ENCODE results near the gene HS3ST2. TPM values are rescaled to one million over a fixed set of nuclear protein-coding genes. Genes with fewer than 3 reads are reported as not detected.

Gene HS3ST2
- total RNA-seq, 3 donors from 2014 or later, result 0.33 to 9.1 (median 7.3) TPM

- H3K27me3 ChIP-seq, result peaks cover 0 to 4% of the 10 kb centered on the region in 2 donors
- H3K4me1 ChIP-seq, result no peaks in the 10 kb centered on the region
- TF ChIP-seq CTCF (IDR thresholded peaks at IDR 0.05), result no peak
- no peak for TF ChIP-seq POLR2AphosphoS5 (IDR thresholded peaks at IDR 0.05)
- TF ChIP-seq POLR2A (IDR thresholded peaks at IDR 0.05), result no peak
- H3K9me3 ChIP-seq, result peaks cover 7 to 14% of the 10 kb centered on the region in 2 donors
- no peak overlapping the region for H3K4me3 ChIP-seq
- no peaks in the 10 kb centered on the region for H3K36me3 ChIP-seq
- intact Hi-C loops (cut with DNase I; ENCODE audit: low total_unique reads), result no loop called here
- no peak for DNase-seq (ENCODE audit: low spot score in 2 of 2)
- no peak overlapping the region for H3K27ac ChIP-seq
Measured at GRCh38 chr16:22797551-22797950, 16.4 kb upstream of the HS3ST2 start.

GRCh38 chr16:22799113-22799512, 14.8 kb upstream of the HS3ST2 start:
- TF ChIP-seq POLR2A (IDR thresholded peaks at IDR 0.05), result no peak
- TF ChIP-seq CTCF (IDR thresholded peaks at IDR 0.05), result no peak
- TF ChIP-seq POLR2AphosphoS5 (IDR thresholded peaks at IDR 0.05), result no peak
- no peak overlapping the region for H3K4me3 ChIP-seq
- H3K4me1 ChIP-seq, result no peaks in the 10 kb centered on the region
- H3K27me3 ChIP-seq, result peaks cover 0 to 4% of the 10 kb centered on the region in 2 donors
- no peak overlapping the region for H3K27ac ChIP-seq
- H3K36me3 ChIP-seq, result no peaks in the 10 kb centered on the region
- H3K9me3 ChIP-seq, result peaks cover 6 to 10% of the 10 kb centered on the region in 2 donors
- DNase-seq (ENCODE audit: low spot score in 2 of 2), result no peak
- intact Hi-C loops (cut with DNase I; ENCODE audit: low total_unique reads), result no loop called here

- TF ChIP-seq POLR2A (IDR thresholded peaks at IDR 0.05) (no peak), CTCF (IDR thresholded peaks at IDR 0.05) (no peak), POLR2AphosphoS5 (IDR thresholded peaks at IDR 0.05) (no peak)
- intact Hi-C loops (cut with DNase I; ENCODE audit: low total_unique reads), result no loop called here
- Histone ChIP-seq H3K4me1 (no peaks in the 10 kb centered on the region), H3K36me3 (no peaks in the 10 kb centered on the region), H3K9me3 (no peaks in the 10 kb centered on the region), H3K27me3 (peaks cover 0 to 4% of the 10 kb centered on the region in 2 donors), H3K4me3 (no peak overlapping the region), H3K27ac (no peak overlapping the region)
- no peak for DNase-seq (ENCODE audit: low spot score in 2 of 2)
Measured at GRCh38 chr16:22804893-22805292, 9.1 kb upstream of the HS3ST2 start.

- no peak overlapping the region for H3K27ac ChIP-seq
- H3K4me3 ChIP-seq, result no peak overlapping the region
- H3K9me3 ChIP-seq, result no peaks in the 10 kb centered on the region
- no peak for TF ChIP-seq CTCF (IDR thresholded peaks at IDR 0.05)
- TF ChIP-seq POLR2A (IDR thresholded peaks at IDR 0.05), result no peak
- no peak for TF ChIP-seq POLR2AphosphoS5 (IDR thresholded peaks at IDR 0.05)
- DNase-seq (ENCODE audit: low spot score in 2 of 2), result no peak
- intact Hi-C loops (cut with DNase I; ENCODE audit: low total_unique reads), result no loop called here
- no peaks in the 10 kb centered on the region for H3K36me3 ChIP-seq
- no peaks in the 10 kb centered on the region for H3K4me1 ChIP-seq
- peaks cover 0 to 4% of the 10 kb centered on the region in 2 donors for H3K27me3 ChIP-seq
Measured at GRCh38 chr16:22805326-22805725, 8.6 kb upstream of the HS3ST2 start.

GRCh38 chr16:22806811-22807210, 7.2 kb upstream of the HS3ST2 start:
- no peak for DNase-seq (ENCODE audit: low spot score in 2 of 2)
- H3K4me1 ChIP-seq, result no peaks in the 10 kb centered on the region
- no peak for TF ChIP-seq POLR2A (IDR thresholded peaks at IDR 0.05)
- no peak for TF ChIP-seq POLR2AphosphoS5 (IDR thresholded peaks at IDR 0.05)
- TF ChIP-seq CTCF (IDR thresholded peaks at IDR 0.05), result no peak
- H3K9me3 ChIP-seq, result no peaks in the 10 kb centered on the region
- no peaks in the 10 kb centered on the region for H3K36me3 ChIP-seq
- no peak overlapping the region for H3K4me3 ChIP-seq
- intact Hi-C loops (cut with DNase I; ENCODE audit: low total_unique reads), result no loop called here
- H3K27ac ChIP-seq, result no peak overlapping the region
- peaks cover 0 to 4% of the 10 kb centered on the region in 2 donors for H3K27me3 ChIP-seq

Measured in breast epithelium (tissue), 4 donors.